NT2/D1 (cell line): ENCODE results near the gene FBXO38.

ENCODE experiments used
- SUZ12 ChIP-seq: IDR thresholded peaks from 2 replicates; pipeline ENCODE4 v1.6.1; 2011; ENCODE audit not compliant: insufficient read length, insufficient read depth; ENCODE audit errors: extremely low read depth
- YY1 ChIP-seq: IDR thresholded peaks from 2 replicates; pipeline ENCODE4 v1.6.1; 2011; ENCODE audit not compliant: insufficient read length, insufficient read depth
- ZNF274 ChIP-seq: IDR thresholded peaks from 2 replicates; pipeline ENCODE4 v1.6.1; 2011; ENCODE audit warnings: mild to moderate bottlenecking, low read depth, low read length

DNA sequence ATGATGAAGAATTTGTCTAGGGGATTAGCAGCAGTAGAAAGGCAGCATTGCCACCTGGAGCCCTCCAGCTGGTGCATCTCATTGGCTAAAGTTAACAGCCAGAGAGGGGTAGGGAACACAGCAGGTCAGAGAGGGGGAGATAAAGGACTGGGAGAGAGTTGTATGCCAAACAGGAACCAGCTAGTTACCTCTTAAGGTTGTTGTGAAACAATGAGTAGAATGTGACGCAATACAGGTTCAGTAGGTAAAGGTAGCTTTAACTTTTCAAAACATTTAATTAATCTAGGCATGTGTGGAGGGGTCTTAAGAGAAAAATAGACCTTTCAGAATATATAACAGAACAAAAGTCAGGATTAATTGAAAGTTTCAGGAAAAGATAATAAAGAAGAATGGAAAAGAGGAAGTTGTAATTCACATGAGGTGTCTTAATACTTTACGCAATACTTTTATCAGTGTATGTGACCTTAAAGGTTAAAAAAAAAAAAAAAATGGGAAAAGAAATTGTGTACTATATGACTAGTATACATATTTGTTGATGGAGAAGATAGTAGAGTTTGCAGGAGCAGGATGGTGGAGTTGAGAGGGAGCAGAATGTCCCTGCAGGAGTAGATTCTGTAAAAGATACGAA, 14.3 kb downstream of the FBXO38 start:
- TF ChIP-seq YY1 (no peak), ZNF274 (no peak), SUZ12 (no peak)
